OCI-LY3 (cell line): ENCODE results near the gene C3orf20.

Experiments
- H2AFZ ChIP-seq: fragments of 200-600, 300-600 bp; shearing (Covaris generic); 2 replicates; pipeline ENCODE4 v1.6.0; 2014; ENCODE audit warnings: antibody characterized with exemption, low read depth, low read length
- H3K27ac ChIP-seq: fragments of 200-600, 300-600 bp; sonication (generic); 2 replicates; pipeline ENCODE4 v1.5.1; 2014; ENCODE audit warnings: mild to moderate bottlenecking, low read length, moderate library complexity, mixed read lengths
- H3K27me3 ChIP-seq: fragments of 200-600, 300-600 bp; sonication (generic); 2 replicates; pipeline ENCODE4 v1.6.1; 2014; ENCODE audit warnings: low read depth, low read length, mixed read lengths
- H3K36me3 ChIP-seq: fragments of 200-600, 300-600 bp; sonication (generic); replicated peaks from 2 replicates; pipeline ENCODE3; 2014; ENCODE audit warnings: low read depth, low read length, mixed read lengths
- H3K4me1 ChIP-seq: fragments of 300-600, 200-600 bp; sonication (generic); 2 replicates; pipeline ENCODE4 v1.6.1; 2014; ENCODE audit warnings: low read length, mixed read lengths
- H3K4me2 ChIP-seq: fragments of 200-600, 300-600 bp; sonication (generic); 2 replicates; pipeline ENCODE4 v1.6.1; 2014; ENCODE audit warnings: low read length, mixed read lengths
- H3K4me3 ChIP-seq: fragments of 300-600, 200-600 bp; sonication (generic); 2 replicates; pipeline ENCODE4 v1.5.1; 2014; ENCODE audit warnings: antibody characterized with exemption, mild to moderate bottlenecking, low read length, moderate library complexity
- H3K79me2 ChIP-seq: fragments of 300-600, 200-600 bp; shearing (Covaris generic); 2 replicates; pipeline ENCODE4 v1.6.1; 2014; ENCODE audit warnings: mild to moderate bottlenecking, low read length, mixed read lengths
- H3K9ac ChIP-seq: fragments of 300-600, 200-600 bp; shearing (Covaris generic); 2 replicates; pipeline ENCODE4 v1.6.0; 2014; ENCODE audit warnings: mild to moderate bottlenecking, low read length, moderate library complexity
- H3K9me3 ChIP-seq: fragments of 200-600, 300-600 bp; shearing (Covaris generic); 2 replicates; pipeline ENCODE4 v1.6.1; 2014; ENCODE audit warnings: low read length, mixed read lengths; ENCODE audit not compliant: insufficient read depth
- H4K20me1 ChIP-seq: fragments of 200-600, 300-600 bp; sonication (generic); 2 replicates; pipeline ENCODE4 v1.6.1; 2016; ENCODE audit warnings: low read length, mixed read lengths; ENCODE audit not compliant: insufficient read depth
- CTCF ChIP-seq: fragments of 200-600, 300-600 bp; sonication (generic); IDR thresholded peaks from 2 replicates; pipeline ENCODE4 v1.5.1; 2014; ENCODE audit warnings: antibody characterized with exemption, low read length, low read depth
- EZH2phosphoT487 ChIP-seq: fragments of 200-600 bp; shearing (Covaris generic); IDR thresholded peaks from 2 replicates; pipeline ENCODE4 v1.6.1; 2018; ENCODE audit warnings: antibody characterized with exemption, mixed run types, low read depth

C3orf20 gene

GRCh38 chr3:14633417-14633816, 41.5 kb upstream of the C3orf20 start:
- H3K27me3 ChIP-seq: peaks cover 51% of the 10 kb centered on the region
- H3K4me2 ChIP-seq: no peak overlapping the region
- no peaks in the 10 kb centered on the region for H3K36me3 ChIP-seq
- TF ChIP-seq CTCF: no peak
- TF ChIP-seq EZH2phosphoT487: no peak
- no peak overlapping the region for H3K4me3 ChIP-seq
- H4K20me1 ChIP-seq: no peaks in the 10 kb centered on the region
- no peak overlapping the region for H3K9ac ChIP-seq
- H2AFZ ChIP-seq: no peak overlapping the region
- H3K79me2 ChIP-seq: no peaks in the 10 kb centered on the region
- no peak overlapping the region for H3K27ac ChIP-seq
- no peaks in the 10 kb centered on the region for H3K4me1 ChIP-seq
- H3K9me3 ChIP-seq: no peaks in the 10 kb centered on the region

GRCh38 chr3:14633819-14634424, 41.0 kb upstream of the C3orf20 start:
- Histone ChIP-seq H3K4me1 (no peaks in the 10 kb centered on the region), H3K27me3 (peaks cover 54% of the 10 kb centered on the region), H3K27ac (no peak overlapping the region), H3K36me3 (no peaks in the 10 kb centered on the region), H3K9me3 (no peaks in the 10 kb centered on the region), H3K9ac (no peak overlapping the region), H3K4me2 (no peak overlapping the region), H3K79me2 (no peaks in the 10 kb centered on the region), H3K4me3 (no peak overlapping the region), H4K20me1 (no peaks in the 10 kb centered on the region), H2AFZ (no peak overlapping the region)
- peak; percentile 98 for TF ChIP-seq CTCF
- no peak for TF ChIP-seq EZH2phosphoT487

- Histone ChIP-seq H3K79me2 (no peaks in the 10 kb centered on the region), H3K27ac (no peak overlapping the region), H3K9ac (no peak overlapping the region), H3K4me3 (no peak overlapping the region), H2AFZ (no peak overlapping the region), H3K9me3 (no peaks in the 10 kb centered on the region), H3K27me3 (peaks cover 59% of the 10 kb centered on the region), H3K36me3 (no peaks in the 10 kb centered on the region), H4K20me1 (no peaks in the 10 kb centered on the region), H3K4me1 (no peaks in the 10 kb centered on the region), H3K4me2 (no peak overlapping the region)
- TF ChIP-seq CTCF (no peak), EZH2phosphoT487 (no peak)
Measured at GRCh38 chr3:14634763-14635400, 40.1 kb upstream of the C3orf20 start.

- H3K4me3 ChIP-seq: no peak overlapping the region
Measured at GRCh38 chr3:14636496-14637087, 38.3 kb upstream of the C3orf20 start.

More at GRCh38 chr3:14636496-14637087, 38.3 kb upstream of the C3orf20 start:
- TF ChIP-seq CTCF: no peak
- TF ChIP-seq EZH2phosphoT487: no peak
- H3K79me2 ChIP-seq: no peaks in the 10 kb centered on the region
- H3K9me3 ChIP-seq: no peaks in the 10 kb centered on the region
- no peaks in the 10 kb centered on the region for H3K36me3 ChIP-seq
- no peaks in the 10 kb centered on the region for H4K20me1 ChIP-seq
- H3K4me1 ChIP-seq: no peaks in the 10 kb centered on the region
- H3K9ac ChIP-seq: no peak overlapping the region
- H3K4me2 ChIP-seq: no peak overlapping the region
- H3K27me3 ChIP-seq: peaks cover 73% of the 10 kb centered on the region
- H3K27ac ChIP-seq: no peak overlapping the region
- no peak overlapping the region for H2AFZ ChIP-seq
